NCI-H128 (cell line): ENCODE results near the gene UBE2F.

Experiments
- DNase-seq: peaks from one replicate; lab custom pipeline; 2025; ENCODE audit not compliant: unreplicated experiment; lab: John Stamatoyannopoulos, UW

The UBE2F gene

GRCh38 chr2:238069877-238070276 is 103.1 kb downstream of the UBE2F start:
- no peak for DNase-seq

DNA sequence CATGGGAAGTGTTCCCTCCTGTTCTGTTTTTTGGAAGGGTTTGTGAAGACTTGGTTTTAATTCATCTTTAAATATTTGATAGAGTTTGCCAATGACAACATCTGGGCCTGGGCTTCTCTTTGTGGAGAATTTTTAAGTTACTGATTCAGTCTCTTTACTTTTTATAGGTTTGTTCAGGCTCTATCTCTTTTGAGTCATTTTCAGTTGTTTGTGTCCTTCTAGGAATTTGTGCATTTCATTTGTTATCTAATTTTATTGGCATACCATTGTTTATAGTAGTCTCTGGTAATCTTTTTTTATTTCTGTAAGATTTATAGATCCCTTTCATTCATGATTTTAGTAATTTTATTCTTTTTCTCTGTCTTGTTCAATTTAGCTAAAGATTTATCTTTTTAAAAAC is 108.6 kb downstream of the UBE2F start:
- DNase-seq, result no peak

- no peak for DNase-seq
Observed at GRCh38 chr2:238077292-238077691, 110.5 kb downstream of the UBE2F start.

DNA sequence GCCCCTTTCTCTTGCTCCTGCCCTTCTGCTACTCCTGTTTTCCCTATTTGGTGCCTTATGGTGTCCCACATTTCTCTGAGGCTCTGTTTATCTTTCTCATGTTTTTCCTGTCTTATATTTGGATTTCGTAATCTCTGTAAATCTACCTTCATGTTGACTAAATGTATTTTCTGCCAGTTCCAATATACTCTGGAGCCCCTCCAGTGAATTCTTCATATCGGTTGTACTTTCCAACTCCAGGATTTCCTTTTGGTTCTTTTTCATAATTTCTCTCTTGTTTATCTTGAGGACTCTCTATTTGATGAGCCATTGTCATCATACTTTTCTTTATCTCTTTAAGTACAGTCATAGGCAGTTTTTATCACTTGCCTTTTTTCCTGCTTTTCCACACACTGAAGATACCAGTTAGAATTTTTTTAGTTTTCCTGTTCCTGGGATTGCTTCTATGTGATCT is 113.1 kb downstream of the UBE2F start:
- DNase-seq, result no peak

GRCh38 chr2:238080518-238080917 is 113.7 kb downstream of the UBE2F start:
- no peak for DNase-seq

GRCh38 chr2:238081150-238081549 is 114.3 kb downstream of the UBE2F start:
- no peak for DNase-seq

DNA sequence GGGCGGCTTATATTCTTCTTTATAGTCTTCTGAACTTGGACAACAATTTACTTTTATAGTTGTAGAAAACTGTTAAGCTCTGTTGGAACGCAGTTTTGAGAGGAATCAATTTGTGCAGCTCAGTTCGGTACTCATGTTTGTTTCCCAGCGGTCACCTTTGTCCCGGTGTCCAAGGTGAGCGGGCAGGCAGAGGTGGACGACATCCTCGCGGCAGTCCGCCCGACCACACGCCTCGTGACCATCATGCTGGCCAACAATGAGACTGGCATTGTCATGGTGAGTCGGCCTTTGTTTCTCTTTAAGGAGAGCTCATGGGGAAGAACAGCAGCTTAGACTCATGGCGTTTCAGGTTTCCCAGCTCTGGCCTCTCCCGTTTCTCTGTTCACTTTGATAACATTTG is 114.7 kb downstream of the UBE2F start:
- no peak for DNase-seq

DNA sequence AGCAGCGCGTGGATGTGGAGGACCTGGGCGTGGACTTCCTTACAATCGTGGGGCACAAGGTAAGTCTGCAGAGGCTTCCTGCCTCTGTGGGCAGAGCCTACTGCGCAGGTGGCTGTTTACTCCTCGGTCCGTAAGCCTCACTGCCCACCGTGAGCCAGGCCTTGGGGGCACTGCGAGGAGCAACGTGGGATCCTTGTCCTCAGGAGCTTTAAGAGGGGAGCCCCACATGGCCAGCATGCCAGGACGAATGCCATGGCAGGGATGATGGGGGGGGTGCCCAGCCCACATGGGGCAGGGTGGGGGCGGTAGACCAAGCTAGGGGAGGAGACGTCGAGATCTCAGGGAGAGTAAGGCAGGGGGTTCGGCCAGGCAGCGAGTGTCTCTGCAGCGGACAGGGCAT is 115.3 kb downstream of the UBE2F start:
- DNase-seq, result no peak

DNA sequence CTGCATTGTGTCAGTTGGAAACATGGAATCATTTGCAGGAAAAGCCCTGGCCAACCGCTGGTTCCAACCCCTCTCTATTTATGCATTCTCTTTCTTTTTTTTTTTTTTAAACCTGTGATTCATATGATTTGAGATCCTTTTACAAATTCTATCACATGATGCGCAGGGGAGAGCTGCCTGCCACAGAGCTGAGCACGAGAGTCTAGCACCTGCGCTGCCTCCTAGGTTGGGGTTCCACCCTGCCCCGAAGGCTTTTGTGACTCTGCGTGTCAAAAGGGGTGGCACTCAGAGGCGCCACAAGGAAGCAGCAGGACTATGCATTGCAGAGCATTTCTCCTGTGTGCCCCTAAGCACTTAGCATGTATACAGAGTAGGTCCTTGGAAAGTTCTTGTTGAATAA is 116.0 kb downstream of the UBE2F start:
- DNase-seq, result no peak

- no peak for DNase-seq
Observed at GRCh38 chr2:238083919-238084318, 117.1 kb downstream of the UBE2F start.

DNA sequence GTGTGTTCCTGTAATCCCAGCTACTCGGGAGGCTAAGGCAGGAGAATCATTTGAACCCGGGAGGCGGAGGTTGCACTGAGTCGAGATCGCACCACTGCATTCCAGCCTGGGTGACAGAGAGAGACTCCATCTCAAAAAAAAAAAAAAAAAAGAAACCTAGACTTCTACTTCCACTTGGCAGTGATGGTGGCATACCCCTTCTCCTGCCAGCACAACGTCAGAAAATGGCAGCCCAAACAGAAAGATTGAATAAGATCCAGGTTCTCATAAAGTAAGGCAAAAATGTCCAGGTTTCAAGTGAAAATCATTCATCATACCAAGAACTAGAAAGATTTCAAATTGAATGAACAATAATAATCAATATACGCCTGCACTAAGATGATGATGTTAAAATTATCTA is 117.9 kb downstream of the UBE2F start:
- DNase-seq, result no peak

- no peak for DNase-seq
Observed at GRCh38 chr2:238085899-238086298, 119.1 kb downstream of the UBE2F start.

DNA sequence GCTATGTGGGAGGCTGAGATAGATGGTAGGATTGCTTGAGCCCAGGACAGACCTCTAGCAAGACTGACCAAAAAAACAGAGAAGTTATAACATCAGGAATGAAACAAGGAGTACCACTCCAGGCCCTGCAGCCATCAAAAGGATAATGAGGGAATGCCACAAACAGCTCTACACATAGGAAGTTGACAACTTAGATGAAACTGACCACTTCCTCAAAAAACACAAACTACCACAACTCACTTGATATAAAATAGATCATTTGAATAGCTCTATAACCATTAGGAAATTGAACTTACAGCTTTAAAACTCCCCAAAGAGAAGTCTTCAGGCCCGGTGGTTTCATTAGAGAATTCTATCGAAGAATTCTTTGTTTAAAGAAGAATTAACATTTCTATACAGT is 120.4 kb downstream of the UBE2F start:
- DNase-seq, result no peak

GRCh38 chr2:238090887-238091286 is 124.1 kb downstream of the UBE2F start:
- no peak for DNase-seq

DNA sequence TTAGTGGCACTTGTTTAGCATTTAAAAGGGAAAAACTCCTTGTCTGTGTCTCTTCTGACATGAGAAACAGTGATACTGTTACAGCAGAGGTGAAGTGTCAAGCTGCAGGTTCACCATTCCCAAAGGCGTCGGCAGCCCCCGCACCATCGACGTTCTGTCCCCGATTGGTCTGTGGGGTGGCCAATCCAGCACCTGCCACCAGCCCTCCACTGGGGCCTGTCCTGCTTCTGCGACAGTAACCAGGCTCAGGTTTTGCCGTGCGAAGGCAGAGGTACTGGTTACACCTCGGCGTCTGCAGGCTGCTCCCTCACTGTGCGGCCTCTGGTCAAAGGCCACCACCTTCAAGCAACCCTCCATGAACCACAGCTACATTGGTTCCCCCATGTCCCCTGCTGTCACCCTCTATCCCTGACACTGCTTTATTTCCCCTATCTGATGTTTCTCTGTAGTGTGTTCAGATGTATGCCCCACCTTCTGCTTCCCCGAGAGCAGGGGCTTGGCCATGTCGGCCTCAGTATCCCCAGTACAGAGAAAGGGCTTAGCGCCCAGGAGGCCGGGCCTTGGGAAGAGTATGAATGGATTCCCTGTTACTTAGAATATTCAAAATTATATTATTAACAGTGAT is 124.7 kb downstream of the UBE2F start:
- DNase-seq, result no peak
